ENCODE measurements around the gene C1QTNF5. TPM values are rescaled to one million over a fixed set of nuclear protein-coding genes. Genes with fewer than 3 reads are reported as not detected.

C1QTNF5 gene
- total RNA-seq, 4 donors from 2014 or later, result 10.3 to 26.4 (median 11.8) TPM

GRCh38 chr11:119329320-119329719 is 11.4 kb downstream of the C1QTNF5 start:
- no peak overlapping the region for H3K4me3 ChIP-seq
- H3K4me1 ChIP-seq, result peaks cover 0 to 4% (median 0%) of the 10 kb centered on the region in 4 donors
- no peak for DNase-seq
- H3K27ac ChIP-seq, result no peak overlapping the region
- H3K9me3 ChIP-seq, result no peaks in the 10 kb centered on the region
- H3K27me3 ChIP-seq, result no peaks in the 10 kb centered on the region
- H3K36me3 ChIP-seq, result no peaks in the 10 kb centered on the region
- TF ChIP-seq, protein P1, sequence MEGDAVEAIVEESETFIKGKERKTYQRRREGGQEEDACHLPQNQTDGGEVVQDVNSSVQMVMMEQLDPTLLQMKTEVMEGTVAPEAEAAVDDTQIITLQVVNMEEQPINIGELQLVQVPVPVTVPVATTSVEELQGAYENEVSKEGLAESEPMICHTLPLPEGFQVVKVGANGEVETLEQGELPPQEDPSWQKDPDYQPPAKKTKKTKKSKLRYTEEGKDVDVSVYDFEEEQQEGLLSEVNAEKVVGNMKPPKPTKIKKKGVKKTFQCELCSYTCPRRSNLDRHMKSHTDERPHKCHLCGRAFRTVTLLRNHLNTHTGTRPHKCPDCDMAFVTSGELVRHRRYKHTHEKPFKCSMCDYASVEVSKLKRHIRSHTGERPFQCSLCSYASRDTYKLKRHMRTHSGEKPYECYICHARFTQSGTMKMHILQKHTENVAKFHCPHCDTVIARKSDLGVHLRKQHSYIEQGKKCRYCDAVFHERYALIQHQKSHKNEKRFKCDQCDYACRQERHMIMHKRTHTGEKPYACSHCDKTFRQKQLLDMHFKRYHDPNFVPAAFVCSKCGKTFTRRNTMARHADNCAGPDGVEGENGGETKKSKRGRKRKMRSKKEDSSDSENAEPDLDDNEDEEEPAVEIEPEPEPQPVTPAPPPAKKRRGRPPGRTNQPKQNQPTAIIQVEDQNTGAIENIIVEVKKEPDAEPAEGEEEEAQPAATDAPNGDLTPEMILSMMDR (IDR thresholded peaks at IDR 0.05), result no peak
- no peak for TF ChIP-seq POLR2A (IDR thresholded peaks at IDR 0.05)

DNA sequence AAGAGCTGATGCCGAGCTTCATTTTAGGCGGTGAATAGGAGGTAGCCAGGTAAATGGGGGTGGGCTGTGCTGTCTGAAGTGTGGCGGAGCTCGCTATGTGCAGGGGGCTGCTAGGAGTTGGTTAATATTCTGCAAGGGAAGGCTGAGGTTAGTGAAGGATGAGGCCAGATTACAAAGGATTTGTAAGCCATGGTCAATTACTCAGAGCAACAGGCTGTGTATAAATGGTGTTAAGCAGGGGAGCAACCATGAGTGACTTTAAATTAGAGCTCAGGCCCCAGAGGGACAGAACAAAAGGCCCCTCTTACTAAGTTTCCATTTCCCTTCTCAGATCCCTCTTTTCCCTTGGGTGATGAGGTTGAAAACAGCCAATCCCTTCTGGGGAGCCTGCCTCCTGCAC is 16.5 kb downstream of the C1QTNF5 start:
- Histone ChIP-seq H3K36me3 (no peaks in the 10 kb centered on the region), H3K27ac (no peak overlapping the region), H3K4me3 (no peak overlapping the region), H3K27me3 (no peaks in the 10 kb centered on the region), H3K4me1 (peaks cover 0 to 22% (median 6%) of the 10 kb centered on the region in 4 donors), H3K9me3 (no peaks in the 10 kb centered on the region)
- TF ChIP-seq, protein P1 (IDR thresholded peaks at IDR 0.05), result no peak
- TF ChIP-seq POLR2A (IDR thresholded peaks at IDR 0.05), result no peak
- no peak for DNase-seq

GRCh38 chr11:119323532-119324033 is 17.1 kb downstream of the C1QTNF5 start:
- Histone ChIP-seq H3K4me1 (peaks cover 0 to 22% (median 6%) of the 10 kb centered on the region in 4 donors), H3K27me3 (no peaks in the 10 kb centered on the region), H3K36me3 (no peaks in the 10 kb centered on the region), H3K4me3 (no peak overlapping the region), H3K27ac (no peak overlapping the region), H3K9me3 (no peaks in the 10 kb centered on the region)
- TF ChIP-seq, protein P1 (IDR thresholded peaks at IDR 0.05), result peak; percentile 71 to 84 (median 76)
- no peak for TF ChIP-seq POLR2A (IDR thresholded peaks at IDR 0.05)
- DNase-seq, result peak; percentile 67 to 92 (median 85)

DNA sequence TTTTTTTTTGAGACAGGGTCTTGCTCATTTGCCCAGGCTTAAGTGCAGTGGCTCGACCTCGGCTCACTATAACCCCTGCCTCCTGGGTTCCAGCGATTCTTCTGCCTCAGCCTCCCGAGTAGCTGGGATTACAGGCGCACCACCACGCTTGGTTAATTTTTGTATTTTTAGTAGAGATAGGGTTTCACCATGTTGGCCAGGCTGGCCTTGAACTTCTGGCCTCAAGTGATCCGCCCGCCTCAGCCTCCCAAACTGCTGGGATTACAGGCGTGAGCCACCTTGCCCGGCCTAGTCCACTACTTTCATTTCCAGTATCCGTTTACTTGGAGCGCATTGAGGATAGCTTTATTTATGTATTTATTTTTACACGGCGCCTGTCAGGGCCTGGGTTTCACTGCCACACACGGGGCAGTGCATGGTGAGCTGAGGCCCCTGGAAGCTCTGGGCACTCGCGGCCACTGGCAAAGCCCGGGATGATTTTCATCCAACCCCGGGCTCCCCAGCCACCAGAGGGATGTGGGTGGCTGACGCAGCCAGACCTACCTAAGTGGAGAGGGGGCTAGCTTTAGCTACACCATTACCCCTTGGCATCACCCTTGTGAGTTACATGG is 17.7 kb downstream of the C1QTNF5 start:
- DNase-seq, result peak in 1 of 3 donors; percentile 41
- no peaks in the 10 kb centered on the region for H3K27me3 ChIP-seq
- H3K4me1 ChIP-seq, result peaks cover 0 to 26% (median 6%) of the 10 kb centered on the region in 4 donors
- H3K27ac ChIP-seq, result peak overlapping the region in 1 of 4 donors; percentile 81
- TF ChIP-seq, protein P1 (IDR thresholded peaks at IDR 0.05), result no peak
- TF ChIP-seq POLR2A (IDR thresholded peaks at IDR 0.05), result no peak
- H3K9me3 ChIP-seq, result no peaks in the 10 kb centered on the region
- H3K4me3 ChIP-seq, result no peak overlapping the region
- no peaks in the 10 kb centered on the region for H3K36me3 ChIP-seq

DNA sequence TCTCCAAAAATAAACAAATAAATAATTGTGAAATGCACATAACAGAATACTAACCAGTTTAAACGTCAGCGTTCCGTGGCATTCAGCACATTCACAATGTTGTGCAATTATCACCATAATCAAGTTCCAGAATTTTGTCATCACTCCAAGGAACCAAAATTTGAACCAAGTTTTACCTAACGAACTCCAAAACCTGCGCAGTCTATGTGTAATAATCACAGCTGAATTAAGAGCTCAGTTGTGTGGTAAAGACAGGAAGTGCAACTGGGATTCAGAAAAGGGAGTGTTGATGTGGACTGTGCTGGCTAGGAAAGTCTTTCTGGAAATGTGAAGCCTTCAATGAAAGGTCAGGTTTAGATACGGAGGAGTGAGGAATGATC is 18.3 kb downstream of the C1QTNF5 start:
- peak overlapping the region in 3 of 4 donors; percentile 74 to 87 (median 81) for H3K27ac ChIP-seq

More for the DNA sequence above, 18.3 kb downstream of the C1QTNF5 start:
- H3K4me1 ChIP-seq, result peaks cover 0 to 32% (median 6%) of the 10 kb centered on the region in 4 donors
- H3K27me3 ChIP-seq, result no peaks in the 10 kb centered on the region
- H3K4me3 ChIP-seq, result no peak overlapping the region
- DNase-seq, result peak in 1 of 3 donors; percentile 0
- no peaks in the 10 kb centered on the region for H3K9me3 ChIP-seq
- no peaks in the 10 kb centered on the region for H3K36me3 ChIP-seq
- TF ChIP-seq POLR2A (IDR thresholded peaks at IDR 0.05), result no peak
- TF ChIP-seq, protein P1 (IDR thresholded peaks at IDR 0.05), result peak in 2 of 6 experiments; percentile 7 to 21
